ENCODE data around the gene RFTN2.
"Not testable (repeated sequence)": the region's sequence is repeated elsewhere in the genome, so short reads cannot be mapped to it uniquely, and the experiment has no call there.

DNA sequence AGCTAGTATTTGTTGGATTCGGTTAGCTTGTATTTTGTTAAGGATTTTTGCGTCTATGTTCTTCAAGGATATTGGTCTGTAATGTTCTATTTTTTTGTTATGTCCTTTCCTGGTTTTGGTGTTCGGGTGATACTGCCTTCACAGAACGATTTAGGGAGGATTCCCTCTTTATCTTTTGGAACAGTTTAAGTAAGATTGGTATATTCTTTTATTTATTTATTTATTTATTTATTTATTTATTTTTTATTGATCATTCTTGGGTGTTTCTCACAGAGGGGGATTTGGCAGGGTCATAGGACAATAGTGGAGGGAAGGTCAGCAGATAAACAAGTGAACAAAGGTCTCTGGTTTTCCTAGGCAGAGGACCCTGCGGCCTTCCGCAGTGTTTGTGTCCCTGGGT, 19.8 kb upstream of the RFTN2 start:
- TF ChIP-seq, protein P1, sequence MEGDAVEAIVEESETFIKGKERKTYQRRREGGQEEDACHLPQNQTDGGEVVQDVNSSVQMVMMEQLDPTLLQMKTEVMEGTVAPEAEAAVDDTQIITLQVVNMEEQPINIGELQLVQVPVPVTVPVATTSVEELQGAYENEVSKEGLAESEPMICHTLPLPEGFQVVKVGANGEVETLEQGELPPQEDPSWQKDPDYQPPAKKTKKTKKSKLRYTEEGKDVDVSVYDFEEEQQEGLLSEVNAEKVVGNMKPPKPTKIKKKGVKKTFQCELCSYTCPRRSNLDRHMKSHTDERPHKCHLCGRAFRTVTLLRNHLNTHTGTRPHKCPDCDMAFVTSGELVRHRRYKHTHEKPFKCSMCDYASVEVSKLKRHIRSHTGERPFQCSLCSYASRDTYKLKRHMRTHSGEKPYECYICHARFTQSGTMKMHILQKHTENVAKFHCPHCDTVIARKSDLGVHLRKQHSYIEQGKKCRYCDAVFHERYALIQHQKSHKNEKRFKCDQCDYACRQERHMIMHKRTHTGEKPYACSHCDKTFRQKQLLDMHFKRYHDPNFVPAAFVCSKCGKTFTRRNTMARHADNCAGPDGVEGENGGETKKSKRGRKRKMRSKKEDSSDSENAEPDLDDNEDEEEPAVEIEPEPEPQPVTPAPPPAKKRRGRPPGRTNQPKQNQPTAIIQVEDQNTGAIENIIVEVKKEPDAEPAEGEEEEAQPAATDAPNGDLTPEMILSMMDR (IDR thresholded peaks at IDR 0.05): not testable (repeated sequence)
- TF ChIP-seq POLR2A (IDR thresholded peaks at IDR 0.05): not testable (repeated sequence)
